Measurements from ENCODE around the gene MRGPRG. TPM values are rescaled to one million over a fixed set of nuclear protein-coding genes. Genes with fewer than 3 reads are reported as not detected.

Gene MRGPRG
- total and polyA plus RNA-seq, 2 of the 4 experiments (the other 2 are of a cell fraction) = not detected

- POLR2A ChIA-PET (ENCODE audit: unreplicated experiment) = no interaction called here
Measured at GRCh38 chr11:3189196-3189843, 29.3 kb downstream of the MRGPRG start.

More at GRCh38 chr11:3189196-3189843, 29.3 kb downstream of the MRGPRG start:
- H3K56ac ChIP-seq (ENCODE audit: extremely low read depth, insufficient read depth, low read length) = no peak overlapping the region
- no peaks in the 10 kb centered on the region for H3K79me1 ChIP-seq (ENCODE audit: low read depth in 1 of 2, low read length in 2 of 2)
- H3K9me1 ChIP-seq (ENCODE audit: insufficient read depth, low read length) = no peaks in the 10 kb centered on the region
- no peaks in the 10 kb centered on the region for H3K9me3 ChIP-seq (ENCODE audit: control insufficient read depth, insufficient read depth, low read length)
- H4K5ac ChIP-seq (ENCODE audit: low read depth, low read length) = no peak overlapping the region
- H2BK15ac ChIP-seq (ENCODE audit: low read depth, low read length) = no peak overlapping the region
- H2AK9ac ChIP-seq (replicated peaks; ENCODE audit: low read depth, low read length, poor library complexity) = no peak overlapping the region
- WGBS, 2 experiments (ENCODE audit: extremely low coverage in 2 of 2, insufficient read length in 1 of 2) = 16% methylated on average over 7 of the region's 15 CpGs; no CpG with 5 or more reads in 1 of the 2 experiments
- dilution Hi-C loops (cut with HindIII; ENCODE audit: low sequenced_read_pairs, unreplicated experiment) = no loop called here
- H3K14ac ChIP-seq (replicated peaks; ENCODE audit: low read depth, low read length) = no peak overlapping the region
- H3K18ac ChIP-seq (ENCODE audit: low read depth, low read length) = no peak overlapping the region
- peak overlapping the region; percentile 51 for H2AFZ ChIP-seq (replicated peaks; ENCODE audit: low read length, poor library complexity)
- H2BK20ac ChIP-seq (ENCODE audit: low read depth, low read length) = no peak overlapping the region
- CTCF ChIA-PET = no interaction called here
- H3K4me2 ChIP-seq (ENCODE audit: low read depth, low read length) = no peak overlapping the region
- no peak for DNase-seq
- H3K9ac ChIP-seq (ENCODE audit: low read depth, low read length) = no peak overlapping the region
- no peak; the same call in 1 of the 2 replicates for ATAC-seq (ENCODE audit: low read depth)
- no peak overlapping the region for H4K91ac ChIP-seq (ENCODE audit: insufficient read depth, low read depth, low read length)
- H4K8ac ChIP-seq (ENCODE audit: low read depth in 2 of 2, low read length in 2 of 2) = no peak overlapping the region
- intact Hi-C loops (cut with micrococcal nuclease) = no loop called here
- no peaks in the 10 kb centered on the region for H4K20me1 ChIP-seq (ENCODE audit: insufficient read depth, low read length)
- H2BK120ac ChIP-seq (ENCODE audit: low read depth, low read length) = no peak overlapping the region
- no peak overlapping the region for H3K27ac ChIP-seq (ENCODE audit: insufficient read depth, low read length)
- H2AK5ac ChIP-seq (ENCODE audit: low read depth, low read length) = no peak overlapping the region
- H3K4me1 ChIP-seq (ENCODE audit: control insufficient read depth, insufficient read depth, low read length) = no peaks in the 10 kb centered on the region
- H2BK5ac ChIP-seq (ENCODE audit: low read depth, low read length, poor library complexity, severe bottlenecking) = no peak overlapping the region
- BruUV-seq (replicated peaks) = no TSS peak
- H3K27me3 ChIP-seq (ENCODE audit: control insufficient read depth, insufficient read depth, low read length) = peaks cover 39% of the 10 kb centered on the region
- H3K4me3 ChIP-seq (ENCODE audit: insufficient read depth, low read depth, low read length) = no peak overlapping the region
- no peaks in the 10 kb centered on the region for H3K36me3 ChIP-seq (ENCODE audit: control insufficient read depth, insufficient read depth, low read length)
- no peak overlapping the region for H3K23ac ChIP-seq (ENCODE audit: low read depth, low read length)
- in situ Hi-C loops (cut with MboI; ENCODE audit: low sequenced_read_pairs) = no loop called here
- H3K4ac ChIP-seq (ENCODE audit: low read depth, low read length) = no peak overlapping the region
- no peak for TF ChIP-seq RAD21 (IDR thresholded peaks at IDR 0.05; ENCODE audit: low read length)
- TF ChIP-seq MAZ (IDR thresholded peaks at IDR 0.05; ENCODE audit: borderline replicate concordance, low read depth, low read length) = no peak
- no peak for TF ChIP-seq NFE2L2 (IDR thresholded peaks at IDR 0.05; ENCODE audit: low read depth, low read length)
- 0 out of 2 replicates have a peak, but pooled peaks have one; percentile 29 for TF ChIP-seq BHLHE40 (IDR thresholded peaks at IDR 0.05; ENCODE audit: low read depth, low read length)
- TF ChIP-seq CTCF (conservative IDR thresholded peaks at IDR 0.05; ENCODE audit: low read depth, low read length) = no peak

Data from IMR-90 (cell line).